HG02884 (cell line): ENCODE data around the gene FPR2.

ENCODE experiments used
- ATAC-seq: cut with Tn5 transposase; IDR thresholded peaks from one replicate; pipeline ENCODE4 v1.9.1; 2021; ENCODE audit warnings: mild to moderate bottlenecking, moderate library complexity; ENCODE audit not compliant: unreplicated experiment

FPR2 gene

DNA sequence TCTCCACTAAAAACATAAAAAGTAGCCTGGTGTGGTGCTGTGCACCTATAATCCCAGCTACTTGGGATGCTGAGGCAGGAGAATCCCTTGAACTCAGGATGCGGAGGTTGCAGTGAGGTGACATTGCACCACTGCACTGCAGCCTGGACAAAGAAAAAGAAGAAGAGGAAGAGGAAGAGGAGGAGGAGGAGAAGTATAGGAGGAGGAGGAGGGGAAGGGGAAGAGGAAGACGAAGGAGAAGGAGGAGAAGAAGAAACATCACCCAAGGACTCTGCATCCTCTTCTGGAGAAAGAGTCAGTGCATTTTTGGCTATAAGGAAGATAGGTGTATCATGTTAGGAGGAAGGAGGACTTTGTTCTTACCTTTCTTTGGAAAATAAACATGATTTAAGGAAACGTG lies 21.0 kb downstream of the FPR2 start:
- no peak for ATAC-seq

DNA sequence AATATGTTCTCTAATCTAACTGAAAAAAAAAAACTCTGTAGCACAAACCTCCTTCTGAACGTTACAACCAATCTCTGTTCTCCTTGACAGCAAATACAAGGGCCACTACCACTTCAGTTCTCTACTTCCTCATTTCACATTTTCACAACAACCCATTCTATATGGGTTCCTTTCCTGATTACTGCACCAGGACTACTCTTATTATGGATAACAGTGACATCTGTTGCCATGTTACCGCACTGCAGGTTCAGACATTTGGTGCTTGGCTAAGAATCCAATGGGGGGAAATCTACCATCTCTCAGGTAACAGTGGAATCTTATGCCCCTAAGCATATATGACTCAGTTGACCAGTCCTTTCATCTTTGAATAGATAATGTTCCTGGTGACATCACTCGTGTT lies 22.4 kb downstream of the FPR2 start:
- no peak for ATAC-seq

GRCh38 chr19:51784109-51784785 lies 23.3 kb downstream of the FPR2 start:
- no peak for ATAC-seq

GRCh38 chr19:51784922-51785690 lies 24.1 kb downstream of the FPR2 start:
- ATAC-seq = no peak

DNA sequence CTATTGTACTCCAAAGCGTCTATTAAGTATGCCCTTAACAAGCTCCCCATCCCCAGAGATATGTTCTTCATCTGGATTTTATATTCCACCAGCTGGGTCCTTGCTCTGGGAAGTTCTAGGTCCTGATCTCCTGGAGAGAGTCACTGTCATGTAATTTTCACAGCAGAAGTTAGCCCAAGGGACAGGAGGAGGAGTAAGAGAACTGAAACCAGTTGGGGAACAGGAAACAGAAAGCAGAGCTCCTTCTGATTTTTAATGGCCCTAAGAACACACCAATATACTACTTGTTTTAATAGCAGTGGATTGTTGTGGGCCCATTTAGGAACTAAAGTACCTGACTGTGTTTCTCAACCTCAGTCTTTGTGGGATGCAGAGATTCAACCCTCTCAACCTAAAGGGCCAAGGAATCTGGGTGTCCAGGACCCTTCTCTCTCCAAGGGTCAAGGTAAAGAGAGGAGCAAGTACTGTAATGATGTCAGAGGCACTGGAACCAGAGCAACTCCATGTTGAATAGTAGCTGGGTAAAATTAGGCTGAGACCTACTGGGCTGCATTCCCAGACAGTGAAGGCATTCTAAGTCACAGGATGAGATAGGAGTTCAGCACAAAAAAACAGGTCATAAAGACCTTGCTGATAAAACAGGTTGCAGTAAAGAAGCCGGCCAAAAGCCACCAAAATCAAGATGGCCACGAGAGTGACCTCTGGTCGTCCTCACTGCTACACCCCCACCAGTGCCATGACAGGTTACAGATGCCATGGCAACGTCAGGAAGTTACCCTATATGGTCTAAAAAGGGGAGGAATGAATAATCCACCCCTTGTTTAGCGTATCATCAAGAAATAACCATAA lies 25.9 kb downstream of the FPR2 start:
- ATAC-seq = no peak

DNA sequence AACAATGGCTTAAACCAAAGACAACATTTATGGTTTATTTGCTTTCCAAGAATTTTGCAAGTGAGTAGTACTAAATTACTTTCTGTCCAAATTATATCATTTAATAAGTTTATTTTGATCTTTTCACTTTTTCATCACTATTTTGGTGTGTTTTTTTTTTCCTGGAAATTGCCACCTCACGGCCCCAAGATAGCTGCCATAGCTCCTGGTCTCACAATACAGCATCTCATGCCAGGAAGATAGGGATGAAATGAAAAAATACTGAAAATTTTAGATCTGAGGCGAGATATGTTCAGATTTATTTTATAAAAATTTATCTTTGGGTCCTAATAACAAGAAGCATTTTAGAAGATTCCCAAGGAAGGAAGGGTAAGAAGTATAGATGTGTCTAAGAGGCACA lies 27.0 kb downstream of the FPR2 start:
- ATAC-seq = no peak

DNA sequence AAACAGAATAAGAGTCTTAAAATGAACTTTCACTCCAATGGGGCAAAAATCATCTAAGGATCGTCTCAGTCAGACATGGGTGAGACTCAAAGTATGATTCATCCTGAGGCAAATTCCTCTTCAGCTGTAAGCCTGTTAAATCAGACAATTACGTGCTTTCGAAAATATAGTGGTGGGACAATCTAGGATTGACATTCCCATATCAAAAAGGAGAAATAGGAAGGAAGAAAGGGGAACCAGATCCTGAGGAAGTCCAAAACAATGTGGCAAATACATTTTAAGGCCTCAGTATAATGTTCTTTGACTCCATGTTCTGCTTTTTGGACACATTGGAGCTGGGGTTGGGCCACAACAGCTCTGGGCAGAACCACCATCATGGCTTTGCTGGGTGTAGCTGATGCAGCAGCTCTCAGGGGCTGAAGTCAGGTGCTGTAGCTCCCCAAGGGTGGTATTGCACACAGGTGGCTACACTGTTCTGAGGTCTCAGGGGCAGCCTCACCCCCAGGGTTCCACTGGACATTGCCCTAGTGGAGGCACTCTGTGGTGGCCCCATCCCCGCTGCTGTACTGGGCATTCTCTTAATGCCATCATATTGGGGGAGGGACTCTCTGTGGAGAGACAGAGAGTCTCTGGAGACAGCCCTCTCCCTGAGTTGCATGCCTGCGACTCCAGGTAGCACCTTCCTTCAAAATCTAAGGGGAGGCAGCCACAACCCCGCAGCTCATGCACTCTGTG lies 28.2 kb downstream of the FPR2 start:
- ATAC-seq = no peak

DNA sequence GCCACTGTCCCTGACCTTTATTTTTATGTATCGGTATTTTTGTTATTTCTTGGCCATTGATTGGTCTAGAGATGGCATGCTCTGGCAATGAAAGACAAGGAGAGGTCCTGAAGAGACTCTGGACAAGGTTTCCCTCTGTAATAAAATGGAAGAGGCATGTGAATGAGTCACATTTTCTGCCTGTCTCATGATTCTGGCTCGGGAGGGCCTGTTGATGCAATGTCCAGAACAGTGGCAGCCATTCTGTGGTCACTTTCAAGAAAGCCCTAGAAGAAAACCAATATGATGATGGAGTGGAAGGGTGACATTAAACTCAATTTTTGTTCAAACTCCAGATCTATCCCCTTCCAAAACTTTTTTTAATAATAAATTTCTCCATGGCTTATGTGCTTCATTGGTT lies 32.0 kb downstream of the FPR2 start:
- ATAC-seq = no peak

DNA sequence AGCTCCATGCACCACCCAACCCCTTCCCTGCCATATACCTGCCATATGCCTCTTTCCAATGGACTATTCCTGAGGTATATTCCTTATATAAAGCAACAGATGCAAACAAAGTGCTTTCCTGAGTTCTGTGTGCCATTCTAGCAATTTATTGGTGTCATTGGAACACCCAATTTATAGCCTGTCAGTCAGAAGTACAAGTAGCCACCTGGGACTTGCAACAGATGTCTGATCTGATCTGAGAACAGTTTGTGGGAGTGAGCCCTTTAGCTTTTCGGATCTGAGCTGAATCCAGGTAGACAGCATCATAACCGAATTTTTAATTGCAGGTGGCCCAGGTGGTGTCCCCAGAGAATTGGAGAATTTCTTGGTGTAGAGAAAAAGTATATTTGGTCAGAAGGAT lies 33.0 kb downstream of the FPR2 start:
- ATAC-seq = no peak

DNA sequence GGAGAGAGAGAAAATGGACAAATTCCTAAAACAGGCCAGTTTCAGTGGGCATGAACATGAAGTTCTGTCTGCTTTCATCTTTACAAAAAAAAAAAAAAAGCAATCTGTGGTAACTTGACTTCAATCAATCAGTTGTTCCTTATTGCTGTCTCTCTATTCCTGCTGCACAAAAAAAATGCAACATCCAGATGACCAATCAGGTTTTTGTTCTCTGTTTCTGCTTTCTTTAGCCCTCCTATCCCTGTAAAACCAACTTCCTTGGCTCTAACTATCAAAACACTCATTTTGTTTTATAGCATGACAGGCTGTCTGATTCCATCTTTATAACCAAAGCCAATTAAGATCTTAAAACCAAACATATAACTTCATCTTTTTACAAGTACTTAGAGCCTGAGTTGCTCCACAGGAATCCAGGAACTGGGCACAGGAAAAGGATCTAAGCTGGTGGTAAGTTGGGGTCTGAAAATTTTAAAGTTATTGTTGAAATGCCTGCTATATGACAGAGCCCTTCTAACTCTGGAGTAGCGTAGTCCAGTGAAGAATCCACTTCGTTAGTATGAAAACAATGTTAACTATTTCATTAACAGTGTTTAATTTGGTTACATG lies 34.0 kb downstream of the FPR2 start, which contains the start of gene FPR3:
FPR3 (plus strand) TSS at position 273 of the 606 bp plus-strand sequence. CDS start 28,592 bp downstream, outside the sequence.
- no peak for ATAC-seq

GRCh38 chr19:51796195-51796679 lies 35.3 kb downstream of the FPR2 start:
- ATAC-seq = no peak

DNA sequence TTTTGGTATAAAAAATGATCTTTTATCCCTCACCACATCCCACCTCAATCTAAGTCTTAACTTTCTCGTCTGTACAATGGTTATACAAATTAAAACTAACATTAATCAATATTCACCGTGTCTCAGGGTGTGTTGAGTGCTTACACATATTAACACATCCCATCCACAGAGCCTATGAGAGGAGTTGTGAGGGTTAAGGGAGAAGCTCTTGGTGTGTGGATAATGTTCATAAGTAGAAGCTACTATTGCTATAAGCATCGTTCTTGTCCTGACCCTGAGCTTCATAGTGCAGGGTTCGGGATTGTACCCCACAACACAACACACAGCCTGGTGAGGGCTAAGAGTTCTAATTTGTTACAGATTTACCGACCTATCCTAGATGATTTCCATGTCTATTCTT lies 36.5 kb downstream of the FPR2 start:
- no peak for ATAC-seq

DNA sequence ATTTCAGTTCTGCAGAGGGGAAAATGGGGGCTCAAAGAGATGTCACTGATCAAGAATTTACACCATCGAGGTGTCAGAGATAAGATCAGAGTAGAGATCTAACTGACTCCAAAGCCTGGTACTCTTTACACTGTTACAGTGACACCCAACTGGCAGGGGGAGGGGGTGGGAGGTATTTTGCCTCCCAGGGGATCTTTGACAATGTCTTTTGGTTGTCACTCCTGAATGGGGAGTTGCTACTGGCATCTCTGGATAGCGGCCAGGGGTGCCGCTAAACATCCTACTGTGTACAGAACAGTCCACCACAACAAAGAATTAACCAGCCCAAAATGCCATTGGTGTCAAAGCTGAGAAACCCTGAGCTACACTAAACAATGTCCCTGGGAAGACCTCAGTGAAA lies 37.1 kb downstream of the FPR2 start:
- ATAC-seq = no peak

GRCh38 chr19:51799034-51799773 lies 38.2 kb downstream of the FPR2 start:
- no peak for ATAC-seq

- no peak for ATAC-seq
These were observed 38.9 kb downstream of the FPR2 start for GRCh38 chr19:51799774-51800472.

DNA sequence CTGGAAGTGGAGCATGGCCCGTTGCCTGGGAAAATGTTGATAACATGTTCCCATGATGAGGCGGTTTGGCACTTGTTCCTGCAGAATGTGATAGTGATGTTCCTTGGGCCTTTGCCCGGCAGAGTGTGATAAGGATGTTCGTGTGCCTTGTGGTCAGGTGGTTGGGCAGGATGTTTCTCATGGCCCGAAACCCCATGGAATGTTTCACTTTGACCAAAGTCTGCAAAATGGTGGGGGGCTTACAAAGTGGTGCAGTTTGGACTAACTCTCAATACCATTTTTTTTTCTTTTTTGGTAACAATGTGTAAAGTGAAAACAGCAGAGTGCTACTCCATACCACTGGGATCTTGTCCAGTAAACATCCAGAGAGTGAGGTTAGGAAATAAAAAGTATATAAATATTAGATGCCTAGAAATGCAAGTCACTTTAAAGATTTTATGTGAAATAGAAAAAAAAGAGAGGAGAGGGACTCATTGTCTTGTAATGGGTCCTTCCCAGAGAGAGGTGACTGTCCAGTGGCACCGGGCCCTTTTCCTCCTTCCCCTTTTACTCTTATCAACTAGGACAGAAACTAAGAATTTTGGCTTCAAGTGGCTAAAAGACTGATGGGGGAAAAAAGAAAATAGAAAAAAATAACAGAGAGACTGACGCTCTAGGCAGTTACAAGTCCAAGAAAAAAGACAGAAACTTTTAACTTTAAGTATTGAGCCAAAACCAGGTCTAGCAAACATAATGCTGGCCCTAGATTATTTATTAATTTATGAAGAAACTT lies 39.7 kb downstream of the FPR2 start:
- ATAC-seq = no peak

DNA sequence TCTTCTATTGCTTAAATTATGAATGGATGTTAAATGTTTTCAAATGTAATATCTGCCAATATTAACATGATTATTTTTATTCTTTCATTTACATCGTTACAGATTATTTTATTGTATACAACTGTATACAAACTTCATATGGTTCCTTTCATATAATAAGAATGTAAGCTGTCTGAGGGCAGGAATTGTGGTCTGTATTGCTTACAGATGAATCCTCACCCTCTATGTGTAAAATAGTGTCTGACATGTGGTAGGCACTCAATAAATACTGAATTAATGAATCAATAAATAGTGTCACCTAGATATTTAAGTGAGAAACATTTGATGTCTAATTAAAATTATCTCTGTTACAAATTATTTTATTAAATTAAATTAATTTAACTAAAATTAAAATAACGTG lies 41.8 kb downstream of the FPR2 start:
- ATAC-seq = no peak

DNA sequence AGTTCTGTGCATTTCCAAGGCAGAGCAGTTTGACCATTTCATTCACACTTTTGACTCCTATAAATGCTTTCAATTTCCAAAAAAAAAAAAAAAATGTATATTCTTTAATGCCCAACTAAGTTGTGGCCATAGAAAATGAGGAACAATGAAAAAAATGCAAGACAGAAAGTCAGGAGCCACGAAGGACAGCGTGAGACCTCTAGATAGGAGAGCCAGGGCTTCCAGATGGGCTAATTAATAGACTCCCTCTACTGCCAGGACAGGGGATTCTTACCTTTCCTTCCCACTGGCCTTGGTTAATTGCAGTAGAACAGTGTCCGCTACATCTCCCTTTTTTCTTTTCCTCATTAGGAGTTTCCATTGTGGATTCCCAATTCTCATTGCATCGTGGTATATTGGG lies 42.5 kb downstream of the FPR2 start:
- no peak for ATAC-seq
